GM23338 (cell line): ENCODE measurements around the gene ACTRT1. TPM values are rescaled to one million over a fixed set of nuclear protein-coding genes. Genes with fewer than 3 reads are reported as not detected.

Experiments used
- ATAC-seq: fragments of 200-7000 bp; cut with Tn5 transposase; 3 replicates; pipeline ENCODE4 v1.9.1; 2020
- DNase-seq: peaks from one replicate; pipeline ENCODE4 v3.0.0-alpha.2; 2015; ENCODE audit warnings: low spot score
- H2AFZ ChIP-seq: fragments of 200-600 bp; sonication (generic); 2 replicates; pipeline ENCODE4 v1.8.0; 2016; ENCODE audit warnings: antibody characterized with exemption, mild to moderate bottlenecking, moderate library complexity
- H3F3A ChIP-seq: fragments of 200-600 bp; sonication (generic); replicated peaks from 2 replicates; pipeline ENCODE4 v1.8.0; 2017; ENCODE audit warnings: antibody characterized with exemption, mixed run types, low read depth
- H3K27ac ChIP-seq: fragments of 200-600 bp; sonication (generic); 2 replicates; pipeline ENCODE4 v1.6.1; 2016; ENCODE audit warnings: low read depth
- H3K27me3 ChIP-seq: fragments of 200-600 bp; sonication (generic); 2 replicates; pipeline ENCODE4 v1.8.0; 2016; ENCODE audit warnings: mild to moderate bottlenecking, mixed run types, moderate library complexity; ENCODE audit not compliant: insufficient read depth
- H3K36me3 ChIP-seq: fragments of 200-600 bp; sonication (generic); 2 replicates; pipeline ENCODE4 v1.8.0; 2016; ENCODE audit warnings: mild to moderate bottlenecking; ENCODE audit not compliant: insufficient read depth
- H3K4me1 ChIP-seq: fragments of 200-600 bp; sonication (generic); 2 replicates; pipeline ENCODE4 v1.8.0; 2016; ENCODE audit warnings: mild to moderate bottlenecking, moderate library complexity; ENCODE audit not compliant: insufficient read depth
- H3K4me2 ChIP-seq: fragments of 200-600 bp; sonication (generic); 2 replicates; pipeline ENCODE4 v1.7.1; 2017; ENCODE audit warnings: mixed run types
- H3K4me3 ChIP-seq: fragments of 200-600 bp; sonication (generic); 2 replicates; pipeline ENCODE4 v1.6.1; 2016; ENCODE audit warnings: mixed run types
- H3K79me2 ChIP-seq: fragments of 200-600 bp; sonication (generic); replicated peaks from 2 replicates; pipeline ENCODE4 v1.8.0; 2017; ENCODE audit warnings: mild to moderate bottlenecking; ENCODE audit not compliant: insufficient read depth
- H3K9me2 ChIP-seq: fragments of 200-600 bp; sonication (generic); 2 replicates; pipeline ENCODE4 v1.8.0; 2017; ENCODE audit not compliant: insufficient read depth
- H4K20me1 ChIP-seq: fragments of 200-600 bp; sonication (generic); replicated peaks from 2 replicates; pipeline ENCODE4 v1.8.0; 2017; ENCODE audit warnings: mild to moderate bottlenecking; ENCODE audit not compliant: insufficient read depth
- H3K27ac Mint-ChIP-seq: 2 replicates; pipeline ENCODE4 v1.8.0; 2020; ENCODE audit warnings: inconsistent platforms, mild to moderate bottlenecking, moderate library complexity, mixed read lengths
- H3K27me3 Mint-ChIP-seq: 3 replicates; pipeline ENCODE4 v1.8.0; 2022; ENCODE audit warnings: low read depth, mild to moderate bottlenecking, moderate library complexity, mixed read lengths, inconsistent platforms; ENCODE audit not compliant: insufficient read depth, poor library complexity
- H3K36me3 Mint-ChIP-seq: 3 replicates; pipeline ENCODE4 v1.8.0; 2021; ENCODE audit warnings: low read depth, mild to moderate bottlenecking, inconsistent platforms, moderate library complexity, mixed read lengths
- H3K4me1 Mint-ChIP-seq: 3 replicates; pipeline ENCODE4 v1.8.0; 2020; ENCODE audit warnings: mild to moderate bottlenecking, inconsistent platforms, mixed read lengths
- H3K4me3 Mint-ChIP-seq: 3 replicates; pipeline ENCODE4 v1.8.0; 2021; ENCODE audit warnings: moderate library complexity, mild to moderate bottlenecking, inconsistent platforms, mixed read lengths
- H3K9me3 Mint-ChIP-seq: 3 replicates; pipeline ENCODE4 v1.8.0; 2020; ENCODE audit warnings: moderate library complexity, mild to moderate bottlenecking, inconsistent platforms, mixed read lengths
- CTCF ChIP-seq, 2 experiments: fragments of 200-600 bp in 1 of 2; sonication (generic) in 1 of 2; conservative IDR thresholded peaks; 2 replicates each; pipeline versions ENCODE4 v1.5.1 to v1.6.1; 2016 to 2017; ENCODE audit warnings: antibody characterized with exemption in 2 of 2, low read depth in 2 of 2, mild to moderate bottlenecking in 2 of 2, moderate library complexity in 1 of 2
- ETS1 ChIP-seq: IDR thresholded peaks from 2 replicates; pipeline ENCODE4 v1.6.1; 2016; ENCODE audit warnings: antibody characterized with exemption
- JUNB ChIP-seq: IDR thresholded peaks from one replicate; pipeline ENCODE4 v1.6.1; 2016; ENCODE audit warnings: antibody characterized with exemption; ENCODE audit not compliant: unreplicated experiment
- NANOG ChIP-seq: IDR thresholded peaks from 2 replicates; pipeline ENCODE4 v1.6.1; 2016; ENCODE audit warnings: antibody characterized with exemption, borderline replicate concordance
- ZNF331 ChIP-seq: fragments of 250-450 bp; sonication (Bioruptor Pico); IDR thresholded peaks from 2 replicates; pipeline ENCODE4 v1.5.0; 2020; ENCODE audit warnings: low read depth, mild to moderate bottlenecking, moderate library complexity
- polyA plus RNA-seq: library from polyadenylated mRNA; unstranded; fragments of >200 nt; fragmentation: Nextera tagmentation; extraction: Ambion mirVana; gene quantifications from 2 replicates; pipeline ENCODE4 v1.2.1, GENCODE V29; 2016
- total RNA-seq: library from RNA; depleted of rRNA; stranded (reverse); fragments of >200 nt; shearing (Covaris generic); gene quantifications from 2 replicates; pipeline ENCODE4 v1.2.3, GENCODE V29; 2014
- TF ChIP-seq, protein P1 (sequence below): fragments of 250-450 bp; sonication (Bioruptor Pico); IDR thresholded peaks from 2 replicates; pipeline ENCODE4 v1.5.0; 2020; ENCODE audit warnings: mild to moderate bottlenecking, moderate library complexity

The ACTRT1 gene
- total and polyA plus RNA-seq, 2 experiments from 2014 or later: not detected

- TF ChIP-seq, protein P1, sequence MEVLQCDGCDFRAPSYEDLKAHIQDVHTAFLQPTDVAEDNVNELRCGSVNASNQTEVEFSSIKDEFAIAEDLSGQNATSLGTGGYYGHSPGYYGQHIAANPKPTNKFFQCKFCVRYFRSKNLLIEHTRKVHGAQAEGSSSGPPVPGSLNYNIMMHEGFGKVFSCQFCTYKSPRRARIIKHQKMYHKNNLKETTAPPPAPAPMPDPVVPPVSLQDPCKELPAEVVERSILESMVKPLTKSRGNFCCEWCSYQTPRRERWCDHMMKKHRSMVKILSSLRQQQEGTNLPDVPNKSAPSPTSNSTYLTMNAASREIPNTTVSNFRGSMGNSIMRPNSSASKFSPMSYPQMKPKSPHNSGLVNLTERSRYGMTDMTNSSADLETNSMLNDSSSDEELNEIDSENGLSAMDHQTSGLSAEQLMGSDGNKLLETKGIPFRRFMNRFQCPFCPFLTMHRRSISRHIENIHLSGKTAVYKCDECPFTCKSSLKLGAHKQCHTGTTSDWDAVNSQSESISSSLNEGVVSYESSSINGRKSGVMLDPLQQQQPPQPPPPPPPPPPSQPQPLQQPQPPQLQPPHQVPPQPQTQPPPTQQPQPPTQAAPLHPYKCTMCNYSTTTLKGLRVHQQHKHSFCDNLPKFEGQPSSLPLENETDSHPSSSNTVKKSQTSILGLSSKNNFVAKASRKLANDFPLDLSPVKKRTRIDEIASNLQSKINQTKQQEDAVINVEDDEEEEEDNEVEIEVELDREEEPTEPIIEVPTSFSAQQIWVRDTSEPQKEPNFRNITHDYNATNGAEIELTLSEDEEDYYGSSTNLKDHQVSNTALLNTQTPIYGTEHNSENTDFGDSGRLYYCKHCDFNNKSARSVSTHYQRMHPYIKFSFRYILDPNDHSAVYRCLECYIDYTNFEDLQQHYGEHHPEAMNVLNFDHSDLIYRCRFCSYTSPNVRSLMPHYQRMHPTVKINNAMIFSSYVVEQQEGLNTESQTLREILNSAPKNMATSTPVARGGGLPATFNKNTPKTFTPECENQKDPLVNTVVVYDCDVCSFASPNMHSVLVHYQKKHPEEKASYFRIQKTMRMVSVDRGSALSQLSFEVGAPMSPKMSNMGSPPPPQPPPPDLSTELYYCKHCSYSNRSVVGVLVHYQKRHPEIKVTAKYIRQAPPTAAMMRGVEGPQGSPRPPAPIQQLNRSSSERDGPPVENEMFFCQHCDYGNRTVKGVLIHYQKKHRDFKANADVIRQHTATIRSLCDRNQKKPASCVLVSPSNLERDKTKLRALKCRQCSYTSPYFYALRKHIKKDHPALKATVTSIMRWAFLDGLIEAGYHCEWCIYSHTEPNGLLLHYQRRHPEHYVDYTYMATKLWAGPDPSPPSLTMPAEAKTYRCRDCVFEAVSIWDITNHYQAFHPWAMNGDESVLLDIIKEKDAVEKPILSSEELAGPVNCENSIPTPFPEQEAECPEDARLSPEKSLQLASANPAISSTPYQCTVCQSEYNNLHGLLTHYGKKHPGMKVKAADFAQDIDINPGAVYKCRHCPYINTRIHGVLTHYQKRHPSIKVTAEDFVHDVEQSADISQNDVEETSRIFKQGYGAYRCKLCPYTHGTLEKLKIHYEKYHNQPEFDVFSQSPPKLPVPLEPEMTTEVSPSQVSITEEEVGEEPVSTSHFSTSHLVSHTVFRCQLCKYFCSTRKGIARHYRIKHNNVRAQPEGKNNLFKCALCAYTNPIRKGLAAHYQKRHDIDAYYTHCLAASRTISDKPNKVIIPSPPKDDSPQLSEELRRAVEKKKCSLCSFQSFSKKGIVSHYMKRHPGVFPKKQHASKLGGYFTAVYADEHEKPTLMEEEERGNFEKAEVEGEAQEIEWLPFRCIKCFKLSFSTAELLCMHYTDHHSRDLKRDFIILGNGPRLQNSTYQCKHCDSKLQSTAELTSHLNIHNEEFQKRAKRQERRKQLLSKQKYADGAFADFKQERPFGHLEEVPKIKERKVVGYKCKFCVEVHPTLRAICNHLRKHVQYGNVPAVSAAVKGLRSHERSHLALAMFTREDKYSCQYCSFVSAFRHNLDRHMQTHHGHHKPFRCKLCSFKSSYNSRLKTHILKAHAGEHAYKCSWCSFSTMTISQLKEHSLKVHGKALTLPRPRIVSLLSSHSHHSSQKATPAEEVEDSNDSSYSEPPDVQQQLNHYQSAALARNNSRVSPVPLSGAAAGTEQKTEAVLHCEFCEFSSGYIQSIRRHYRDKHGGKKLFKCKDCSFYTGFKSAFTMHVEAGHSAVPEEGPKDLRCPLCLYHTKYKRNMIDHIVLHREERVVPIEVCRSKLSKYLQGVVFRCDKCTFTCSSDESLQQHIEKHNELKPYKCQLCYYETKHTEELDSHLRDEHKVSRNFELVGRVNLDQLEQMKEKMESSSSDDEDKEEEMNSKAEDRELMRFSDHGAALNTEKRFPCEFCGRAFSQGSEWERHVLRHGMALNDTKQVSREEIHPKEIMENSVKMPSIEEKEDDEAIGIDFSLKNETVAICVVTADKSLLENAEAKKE (CRISPR knock-in tag): no peak
- no peak for TF ChIP-seq JUNB
- no peak for TF ChIP-seq ZNF331 (CRISPR knock-in tag)
These were observed 33.0 kb downstream of the ACTRT1 start (continued) for GRCh38 chrX:128019218-128019617.

GRCh38 chrX:128012015-128012414 is 40.2 kb downstream of the ACTRT1 start:
- H3K4me2 ChIP-seq: no peak overlapping the region
- no peaks in the 10 kb centered on the region for H3K4me1 ChIP-seq
- no peaks in the 10 kb centered on the region for H4K20me1 ChIP-seq
- no peak for DNase-seq
- Mint-ChIP-seq H3K9me3 (peaks cover 9% of the 10 kb centered on the region), H3K36me3 (peaks cover 9% of the 10 kb centered on the region), H3K27me3 (no peaks in the 10 kb centered on the region), H3K4me1 (no peaks in the 10 kb centered on the region), H3K4me3 (no peak overlapping the region), H3K27ac (no peak overlapping the region)
- no peaks in the 10 kb centered on the region for H3K27me3 ChIP-seq
- H3K9me2 ChIP-seq: no peaks in the 10 kb centered on the region
- no peak overlapping the region for H2AFZ ChIP-seq
- ATAC-seq: no peak
- no peaks in the 10 kb centered on the region for H3F3A ChIP-seq
- H3K4me3 ChIP-seq: no peak overlapping the region
- no peak overlapping the region for H3K27ac ChIP-seq
- H3K36me3 ChIP-seq: no peaks in the 10 kb centered on the region
- H3K79me2 ChIP-seq: no peaks in the 10 kb centered on the region
- TF ChIP-seq, protein P1 (CRISPR knock-in tag): no peak
- TF ChIP-seq NANOG (no peak), CTCF (conservative IDR thresholded peaks at IDR 0.05; ENCODE audit: low read depth in 2 of 2) (no peak), ZNF331 (CRISPR knock-in tag) (no peak), ETS1 (no peak), JUNB (no peak)
